CD4-positive, alpha-beta T cell treated with Interleukin-4 for 4 hours (primary cell): ENCODE measurements around the gene SHH.
"Not testable (repeated sequence)": the region's sequence is repeated elsewhere in the genome, so short reads cannot be mapped to it uniquely, and the experiment has no call there.

Experiments used
- DNase-seq: peaks from one replicate; pipeline ENCODE4 v3.0.0-alpha.2; 2020

SHH gene

GRCh38 chr7:155842496-155843265, 30.4 kb upstream of the SHH start:
- DNase-seq, result no peak

- DNase-seq, result no peak
These were observed 28.6 kb upstream of the SHH start for GRCh38 chr7:155840909-155841308.

- DNase-seq, result no peak
These were observed 28.1 kb upstream of the SHH start for GRCh38 chr7:155840262-155840885.

GRCh38 chr7:155839461-155839860, 27.2 kb upstream of the SHH start:
- DNase-seq, result no peak

- not testable (repeated sequence) for DNase-seq
These were observed 26.0 kb upstream of the SHH start for GRCh38 chr7:155838312-155838711.

- DNase-seq, result no peak
These were observed 24.8 kb upstream of the SHH start for GRCh38 chr7:155837126-155837479.

- DNase-seq, result no peak
These were observed 24.2 kb upstream of the SHH start for GRCh38 chr7:155836216-155837125.

- no peak for DNase-seq
These were observed 23.4 kb upstream of the SHH start for GRCh38 chr7:155835446-155836215.

GRCh38 chr7:155834486-155835048, 22.3 kb upstream of the SHH start:
- no peak for DNase-seq

GRCh38 chr7:155833651-155834050, 21.4 kb upstream of the SHH start:
- DNase-seq, result no peak

- no peak for DNase-seq
These were observed 20.3 kb upstream of the SHH start for GRCh38 chr7:155832581-155832981.

GRCh38 chr7:155831807-155832524, 19.7 kb upstream of the SHH start:
- no peak for DNase-seq

GRCh38 chr7:155830961-155831806, 18.9 kb upstream of the SHH start:
- no peak for DNase-seq

- no peak for DNase-seq
These were observed 17.7 kb upstream of the SHH start for GRCh38 chr7:155829796-155830470.

GRCh38 chr7:155825336-155825735, 13.1 kb upstream of the SHH start:
- no peak for DNase-seq

GRCh38 chr7:155824227-155824886, 12.1 kb upstream of the SHH start:
- DNase-seq, result no peak

GRCh38 chr7:155821851-155822250, 9.6 kb upstream of the SHH start:
- no peak for DNase-seq

- DNase-seq, result no peak
These were observed 8.5 kb upstream of the SHH start for GRCh38 chr7:155820788-155821187.

GRCh38 chr7:155820246-155820645, 8.0 kb upstream of the SHH start:
- no peak for DNase-seq

- DNase-seq, result no peak
These were observed 6.9 kb upstream of the SHH start for GRCh38 chr7:155819186-155819585.
